ENCODE results near the gene SH3RF3.

The SH3RF3 gene

DNA sequence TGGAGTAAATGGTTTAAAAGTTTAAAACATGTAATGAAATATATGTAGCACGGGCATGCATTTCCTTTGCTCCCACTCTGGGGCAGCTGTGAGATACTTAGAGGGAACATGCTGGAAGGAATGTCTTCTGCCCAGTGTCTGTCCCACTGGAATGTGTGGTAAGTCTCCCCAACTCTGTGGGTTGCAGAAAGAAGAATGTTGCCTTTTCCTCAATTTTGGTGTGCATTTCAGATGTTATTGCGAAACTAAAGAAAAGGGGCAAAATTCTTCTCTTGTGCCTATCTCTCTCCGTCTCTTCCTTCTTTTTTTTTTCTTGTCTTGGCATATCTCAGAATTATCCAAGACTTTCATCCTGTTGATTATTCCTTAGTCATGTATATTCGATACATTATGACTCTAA is 201.1 kb downstream of the SH3RF3 start:
- no peak for DNase-seq (ENCODE audit: low read depth in 1 of 2, low spot score in 1 of 2)

DNA sequence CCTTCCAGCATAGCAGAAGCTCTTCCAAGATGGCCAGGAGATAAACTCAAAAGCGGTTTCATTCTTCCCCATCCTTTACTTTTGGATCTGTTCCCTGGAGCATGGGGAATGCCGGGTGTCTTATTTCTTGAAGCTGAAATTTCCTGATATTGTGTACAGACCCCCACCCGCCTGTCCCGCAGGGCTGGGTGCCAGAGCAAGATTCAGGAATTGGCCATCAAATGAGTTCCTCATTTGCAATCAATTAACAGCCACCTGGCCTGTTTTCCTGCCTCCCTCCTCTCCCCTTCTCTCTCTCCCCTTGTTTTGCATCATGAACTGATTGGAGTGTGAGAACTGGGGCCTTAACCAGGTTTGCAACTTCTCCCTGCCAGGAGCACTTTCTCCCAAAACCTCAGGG is 202.1 kb downstream of the SH3RF3 start:
- DNase-seq (ENCODE audit: low read depth in 1 of 2, low spot score in 1 of 2) = no peak

DNA sequence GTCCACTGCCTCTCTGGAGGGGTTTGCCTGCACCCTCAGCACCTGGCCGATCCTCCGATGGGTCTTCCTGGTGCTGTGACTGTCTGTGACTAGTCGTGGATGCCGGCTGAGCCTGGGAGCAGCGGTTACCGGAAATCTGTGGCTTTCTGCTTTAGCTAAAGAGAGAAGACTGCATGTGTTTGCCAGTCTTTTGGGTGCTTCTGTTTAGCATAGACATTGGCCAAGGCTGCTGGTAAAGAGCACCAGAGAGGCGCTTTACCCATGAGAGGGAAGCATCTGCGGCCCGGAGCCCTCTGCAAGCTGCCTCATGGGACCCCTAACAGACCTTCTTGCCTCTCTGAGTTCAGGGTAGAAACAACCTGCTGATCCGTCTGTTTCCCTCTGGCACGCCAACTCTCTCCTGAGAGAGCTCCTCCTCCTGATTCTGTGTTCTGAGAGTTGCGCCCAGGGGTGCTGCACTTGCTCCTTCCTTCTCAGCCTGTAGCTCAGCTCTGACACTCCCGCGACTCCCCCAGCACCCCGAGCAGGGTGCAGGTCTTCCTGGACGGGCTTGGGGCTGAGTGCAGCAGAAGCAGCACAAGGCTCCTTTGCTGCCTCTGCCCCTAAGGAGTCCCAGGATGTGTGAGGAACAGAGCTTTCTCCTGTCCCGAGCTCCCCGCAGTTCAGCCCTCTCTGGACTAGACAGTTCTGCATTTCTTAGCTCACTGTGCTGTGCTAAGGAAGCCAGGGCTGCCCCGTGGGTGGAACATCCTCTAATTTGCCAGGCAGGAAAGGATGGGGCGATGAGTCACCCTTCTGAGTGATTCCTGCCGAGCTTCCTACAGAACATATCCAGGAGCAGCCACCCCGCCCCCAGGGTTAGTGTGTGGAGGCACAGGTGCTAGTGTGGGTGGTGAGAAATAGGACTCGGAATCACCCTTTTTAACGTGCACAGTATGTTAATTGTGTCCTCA is 203.2 kb downstream of the SH3RF3 start:
- peak in 1 of 2 donors; percentile 21 for DNase-seq (ENCODE audit: low read depth in 1 of 2, low spot score in 1 of 2)

DNA sequence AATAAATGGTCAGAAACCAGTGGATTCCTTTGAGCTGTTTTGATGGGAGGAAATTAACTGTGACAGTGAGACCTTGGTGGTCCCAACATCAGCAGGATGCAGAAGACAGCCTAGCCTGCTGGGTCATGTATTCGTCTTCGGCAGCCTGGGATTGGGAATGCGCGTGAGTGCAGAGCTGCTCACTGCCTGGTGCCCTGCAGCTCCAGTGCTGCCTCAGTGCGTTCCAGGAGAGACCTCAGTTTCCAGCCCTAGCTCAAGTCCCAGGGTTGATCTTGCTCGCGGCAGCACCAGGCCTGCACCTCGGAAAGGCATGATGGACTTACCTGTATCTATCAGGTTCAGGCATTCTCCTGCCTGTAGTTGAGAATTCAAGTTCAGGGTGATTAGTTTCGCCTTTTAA is 203.9 kb downstream of the SH3RF3 start:
- no peak for DNase-seq (ENCODE audit: low read depth in 1 of 2, low spot score in 1 of 2)

DNA sequence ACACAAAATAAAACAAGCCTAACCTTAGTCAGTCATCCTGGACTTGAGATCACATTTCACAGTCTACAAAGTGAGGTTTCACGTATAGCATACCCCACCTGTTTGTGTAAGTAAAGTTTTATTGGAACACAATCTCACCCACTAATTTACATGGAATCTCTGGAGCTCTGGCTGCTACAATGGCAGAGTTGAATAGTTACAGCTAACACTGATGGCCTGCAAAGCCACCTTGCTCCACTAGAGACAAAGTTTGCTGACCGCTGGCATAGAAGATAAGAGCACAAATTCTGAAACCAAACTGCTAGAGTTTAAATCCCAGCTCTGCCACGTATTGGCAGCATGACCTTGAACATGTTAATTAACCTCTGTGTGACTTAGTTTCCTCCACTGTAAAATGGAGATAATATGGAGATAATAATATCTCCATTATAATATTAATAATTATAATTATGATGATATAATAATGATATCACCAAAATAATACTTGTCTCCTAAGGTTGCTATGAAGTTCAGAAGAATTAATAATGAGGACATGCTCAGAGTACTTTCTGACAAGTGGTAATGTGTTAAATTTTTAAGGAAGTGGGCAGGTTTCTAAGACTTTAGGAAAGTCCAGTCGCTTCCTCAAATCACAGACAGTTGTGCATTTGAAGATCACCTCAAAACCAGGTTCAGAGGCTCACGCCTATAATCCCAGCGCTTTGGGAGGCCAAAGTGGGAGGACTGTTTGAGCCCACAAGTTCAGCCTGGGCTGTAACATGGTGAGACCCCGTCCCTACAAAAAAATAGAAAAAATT is 204.6 kb downstream of the SH3RF3 start:
- DNase-seq (ENCODE audit: low read depth in 1 of 2, low spot score in 1 of 2) = no peak

DNA sequence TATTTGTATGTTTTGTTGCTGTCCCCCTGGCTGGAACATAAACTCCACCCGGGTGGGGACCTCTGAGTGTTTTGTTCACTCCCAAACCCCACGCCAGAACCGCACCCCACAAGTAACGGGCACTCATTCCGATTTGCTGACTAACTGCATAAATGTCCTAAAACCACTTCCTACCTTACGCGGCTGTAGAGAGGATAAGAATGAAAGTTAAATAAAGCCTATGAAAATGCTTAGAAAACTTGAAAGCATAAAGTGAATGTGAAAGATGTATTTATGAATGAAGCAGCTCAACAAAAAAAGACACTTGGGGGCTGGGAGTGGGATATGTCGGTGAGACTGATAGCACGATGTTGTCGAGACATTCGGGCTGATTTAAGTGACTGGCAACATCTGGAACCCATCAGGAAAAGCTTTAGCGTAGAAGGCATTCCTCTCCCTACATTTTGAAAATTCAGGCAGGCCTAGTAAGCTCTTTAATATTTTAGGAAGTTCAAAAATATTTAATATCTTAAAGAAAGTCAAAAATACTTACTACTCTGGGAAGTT is 206.7 kb downstream of the SH3RF3 start:
- no peak for DNase-seq (ENCODE audit: low read depth in 1 of 2, low spot score in 1 of 2)

DNA sequence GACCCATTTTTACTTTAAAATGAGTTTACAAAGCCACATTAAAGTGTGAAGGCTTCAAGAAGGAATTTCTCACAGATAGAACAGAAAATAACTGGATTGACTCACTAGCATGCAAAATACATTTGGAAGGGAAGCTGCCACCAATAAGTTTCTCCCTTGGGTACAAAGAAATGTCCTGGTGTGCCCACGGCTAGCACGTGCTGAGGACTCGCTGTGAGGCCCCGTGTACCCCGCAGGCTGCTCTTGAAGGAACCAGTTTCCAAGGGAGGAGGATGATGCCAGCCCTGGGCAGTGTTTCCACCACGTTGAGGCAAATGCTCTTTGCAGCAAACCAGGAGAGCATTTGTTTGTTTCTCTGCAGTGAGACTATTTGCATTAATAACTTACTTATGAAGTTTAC is 207.3 kb downstream of the SH3RF3 start:
- DNase-seq (ENCODE audit: low read depth in 1 of 2, low spot score in 1 of 2) = no peak

DNA sequence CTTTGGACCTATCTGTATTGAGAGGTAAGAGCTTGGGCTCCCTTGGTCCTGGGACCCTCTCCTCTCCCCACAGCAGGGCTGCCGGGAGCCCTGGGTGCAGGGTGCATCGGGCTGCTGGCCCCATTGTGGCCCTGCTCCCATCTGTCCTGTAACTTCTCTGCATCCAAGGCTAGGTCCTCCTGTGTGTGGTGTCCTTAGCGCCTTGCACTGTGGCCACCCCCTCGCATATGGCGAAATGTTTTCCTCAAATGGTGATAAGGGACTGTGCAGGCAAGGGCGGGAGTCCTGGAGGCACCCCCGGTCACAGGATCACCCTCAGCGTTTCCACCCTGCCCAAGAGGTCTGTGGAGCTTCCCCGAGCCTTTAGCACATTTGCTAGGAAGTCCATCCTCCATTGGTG is 208.2 kb downstream of the SH3RF3 start:
- DNase-seq (ENCODE audit: low read depth in 1 of 2, low spot score in 1 of 2) = no peak

DNA sequence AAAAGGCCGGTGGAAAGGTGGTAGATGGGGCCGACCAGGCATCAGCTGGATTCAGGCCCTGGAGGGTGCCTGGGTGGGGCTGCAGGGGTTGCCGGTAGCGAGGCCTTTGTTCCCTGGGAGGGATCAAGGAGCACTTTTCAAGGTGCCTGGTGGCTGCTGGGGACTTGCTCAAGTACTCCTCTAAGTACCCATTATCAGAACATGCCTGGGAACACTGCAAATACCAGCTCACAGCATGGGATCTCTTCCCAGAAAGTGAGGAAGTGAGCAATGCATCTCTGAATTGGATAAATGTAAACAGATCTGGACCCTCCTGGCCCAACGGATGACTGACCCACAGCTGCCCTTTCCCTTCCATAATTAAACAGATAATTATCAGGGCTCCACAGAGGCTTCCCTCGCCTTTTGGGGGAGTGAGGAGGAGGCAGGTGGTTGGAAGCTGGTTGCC is 210.5 kb downstream of the SH3RF3 start:
- no peak for DNase-seq (ENCODE audit: low read depth in 1 of 2, low spot score in 1 of 2)

DNA sequence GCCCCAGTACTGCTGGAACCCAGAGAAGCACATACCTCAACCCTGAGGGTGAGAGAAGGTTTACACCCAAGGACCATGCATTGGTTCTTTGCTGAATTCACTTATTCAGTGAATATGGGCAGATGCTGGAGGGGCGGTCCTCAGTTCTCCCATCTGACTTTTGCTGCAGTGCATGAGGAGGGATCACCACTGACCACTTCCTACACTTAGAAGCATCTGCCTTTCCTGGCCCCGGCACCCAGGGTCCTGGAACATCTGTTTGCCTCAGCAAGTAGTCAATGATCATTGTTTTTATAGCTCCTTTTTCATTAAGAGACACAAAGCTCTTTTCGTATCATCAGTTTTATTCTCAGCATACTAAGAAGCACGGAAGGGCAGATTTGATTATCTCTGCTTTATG is 211.4 kb downstream of the SH3RF3 start:
- no peak for DNase-seq (ENCODE audit: low read depth in 1 of 2, low spot score in 1 of 2)

DNA sequence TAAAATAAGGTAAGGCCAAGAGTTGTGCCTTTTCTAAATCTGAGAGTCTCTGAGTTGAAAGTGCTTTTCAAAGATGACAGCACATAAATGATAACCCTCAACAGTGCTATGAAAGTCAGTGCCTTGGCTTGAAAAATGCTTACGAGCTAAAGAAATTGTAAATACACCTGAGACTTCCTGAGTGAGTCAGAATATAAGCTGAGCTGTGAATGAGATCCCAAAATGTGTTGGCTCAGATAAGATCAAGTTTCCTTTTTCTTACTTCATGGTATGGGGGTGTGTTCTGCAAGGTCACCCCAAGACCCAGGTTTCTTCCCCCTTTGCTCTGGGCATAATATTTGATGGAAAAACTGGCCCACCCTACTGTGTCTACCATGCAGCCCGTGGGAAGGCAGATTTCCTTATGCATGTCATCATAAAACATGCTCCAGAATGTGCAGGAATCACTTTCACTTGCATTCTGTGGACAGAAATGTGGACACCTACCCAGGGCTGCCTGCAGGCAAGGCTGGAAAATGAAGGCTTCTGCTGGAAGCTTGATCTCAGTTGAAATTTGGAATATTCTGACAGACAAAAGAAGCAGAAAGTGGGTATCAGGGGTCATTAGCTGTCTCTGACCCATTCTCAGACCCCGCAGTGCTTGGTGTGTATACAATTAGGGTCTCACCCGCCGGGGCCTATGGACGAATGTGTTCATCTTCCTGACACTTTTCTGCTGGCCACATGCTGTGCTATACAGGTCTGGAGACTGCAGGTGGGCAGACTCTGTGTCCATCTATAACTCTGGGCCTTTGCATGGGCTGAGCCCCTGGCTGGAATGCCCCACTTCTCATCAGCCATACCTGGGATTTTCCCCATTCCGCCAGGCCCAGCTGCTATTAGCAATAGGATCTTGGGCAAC is 212.6 kb downstream of the SH3RF3 start:
- no peak for DNase-seq (ENCODE audit: low read depth in 1 of 2, low spot score in 1 of 2)

DNA sequence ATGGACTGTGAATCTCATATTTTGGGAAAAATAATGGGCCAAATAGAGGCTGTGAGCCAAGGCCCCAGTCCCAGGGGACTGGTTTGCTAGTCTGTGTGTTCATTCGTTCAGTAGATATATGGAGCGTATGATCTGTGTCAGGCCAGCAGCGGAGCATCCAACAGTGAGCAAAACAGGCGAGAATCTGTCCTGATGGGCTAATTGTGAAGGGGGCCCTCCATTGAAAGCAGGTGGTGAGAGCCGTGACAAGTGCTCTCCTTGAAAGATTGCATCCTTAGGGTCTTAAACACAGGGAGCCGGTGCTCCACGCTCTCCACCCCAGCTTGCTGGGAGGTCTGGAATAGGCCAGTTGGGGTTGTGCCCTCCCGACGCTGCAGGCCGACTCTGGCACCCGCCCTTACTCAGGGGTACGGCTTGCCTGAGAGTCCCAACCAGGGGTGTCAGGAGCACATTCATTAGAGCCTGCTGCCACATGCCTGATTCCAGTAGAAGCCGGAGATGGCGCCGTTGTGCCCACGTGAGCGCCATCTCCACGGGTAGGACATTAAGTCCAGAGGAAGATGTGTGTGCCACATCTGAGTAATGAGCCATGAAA is 213.3 kb downstream of the SH3RF3 start:
- no peak for DNase-seq (ENCODE audit: low read depth in 1 of 2, low spot score in 1 of 2)

DNA sequence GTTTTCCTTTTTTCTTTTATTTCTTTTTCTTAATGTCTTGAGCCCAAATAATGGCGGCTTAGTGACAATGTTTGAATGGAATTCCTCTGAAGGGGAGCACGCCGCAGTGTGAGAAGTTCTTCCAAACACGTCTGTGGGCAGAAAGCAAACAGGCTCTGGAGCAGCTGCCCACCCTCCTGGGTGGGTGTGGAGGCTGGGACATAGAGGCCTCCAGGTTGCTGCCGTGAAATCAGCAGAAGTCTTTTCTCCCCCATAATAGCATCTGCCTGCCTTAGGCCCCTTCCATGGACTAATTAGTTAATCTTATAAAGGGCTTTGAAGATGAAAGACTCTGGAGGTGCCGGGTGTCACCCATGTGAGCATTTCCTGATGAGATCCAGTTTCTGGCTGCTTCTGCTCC is 213.9 kb downstream of the SH3RF3 start:
- no peak for DNase-seq (ENCODE audit: low read depth in 1 of 2, low spot score in 1 of 2)

DNA sequence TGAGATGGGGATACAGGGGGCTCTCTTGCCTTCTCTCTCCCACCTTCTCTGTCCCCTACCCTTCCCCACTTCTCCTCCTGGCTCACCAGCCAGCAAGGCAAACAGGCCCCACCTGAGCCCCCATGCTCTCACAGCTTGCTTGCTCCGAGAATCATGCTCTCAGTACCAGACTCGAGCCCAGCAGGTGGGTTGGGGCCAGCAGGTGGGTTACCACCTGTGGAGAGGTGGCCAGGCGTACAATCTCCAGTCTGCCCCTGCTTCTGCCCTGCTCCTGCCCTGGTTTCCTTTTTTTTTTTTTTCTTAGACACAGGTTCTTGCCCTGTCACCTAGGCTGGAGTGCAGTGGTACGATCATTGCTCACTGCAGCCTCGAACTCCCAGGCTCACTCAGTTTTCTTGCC is 214.5 kb downstream of the SH3RF3 start:
- DNase-seq (ENCODE audit: low read depth in 1 of 2, low spot score in 1 of 2) = no peak

DNA sequence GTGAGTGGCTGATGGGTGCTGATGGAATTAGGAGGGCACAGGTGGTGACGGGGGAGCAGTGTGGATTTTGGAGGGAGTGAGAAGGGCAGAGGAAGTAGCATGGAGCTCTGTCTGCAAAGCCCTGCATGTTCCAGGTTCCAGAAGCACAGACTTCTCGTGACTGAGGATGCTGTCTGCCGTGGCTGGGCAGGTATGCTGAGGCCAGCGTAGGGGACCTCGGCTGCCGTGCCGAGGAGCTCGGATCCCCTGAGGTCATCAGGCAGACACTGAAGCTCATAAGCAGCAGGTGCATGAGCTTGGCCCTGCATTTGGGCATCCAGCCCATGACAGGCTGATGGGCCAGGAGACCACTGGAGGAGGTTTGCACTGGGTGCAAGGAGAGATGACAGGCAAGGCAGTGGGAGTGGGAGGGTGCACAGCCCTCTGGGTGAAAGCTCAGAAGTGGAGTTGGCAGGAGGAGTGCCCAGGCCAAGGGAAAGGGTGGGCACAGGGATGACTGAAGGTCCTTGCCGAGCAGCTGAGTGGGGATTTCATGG is 215.3 kb downstream of the SH3RF3 start:
- DNase-seq (ENCODE audit: low read depth in 1 of 2, low spot score in 1 of 2) = no peak

DNA sequence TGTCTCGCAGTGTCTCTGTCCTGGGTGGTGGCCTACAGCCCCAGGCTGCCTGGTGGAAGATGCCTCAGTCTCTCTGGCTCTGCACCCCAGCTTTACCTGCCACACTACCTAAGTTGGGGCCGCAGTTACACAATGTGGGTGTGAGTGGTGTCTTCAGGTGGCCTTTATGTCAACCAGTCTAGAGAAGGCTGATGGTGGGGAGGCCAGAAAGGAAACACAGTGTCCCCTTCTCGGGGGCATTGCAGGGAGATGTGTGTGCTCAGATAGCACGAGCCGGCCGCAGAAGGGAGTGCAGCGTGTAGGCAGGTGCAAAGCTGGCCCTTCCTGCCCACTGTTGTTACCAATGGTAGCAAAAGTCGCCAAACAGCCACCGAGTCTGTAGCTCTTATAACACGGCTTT is 216.1 kb downstream of the SH3RF3 start:
- DNase-seq (ENCODE audit: low read depth in 1 of 2, low spot score in 1 of 2) = no peak

DNA sequence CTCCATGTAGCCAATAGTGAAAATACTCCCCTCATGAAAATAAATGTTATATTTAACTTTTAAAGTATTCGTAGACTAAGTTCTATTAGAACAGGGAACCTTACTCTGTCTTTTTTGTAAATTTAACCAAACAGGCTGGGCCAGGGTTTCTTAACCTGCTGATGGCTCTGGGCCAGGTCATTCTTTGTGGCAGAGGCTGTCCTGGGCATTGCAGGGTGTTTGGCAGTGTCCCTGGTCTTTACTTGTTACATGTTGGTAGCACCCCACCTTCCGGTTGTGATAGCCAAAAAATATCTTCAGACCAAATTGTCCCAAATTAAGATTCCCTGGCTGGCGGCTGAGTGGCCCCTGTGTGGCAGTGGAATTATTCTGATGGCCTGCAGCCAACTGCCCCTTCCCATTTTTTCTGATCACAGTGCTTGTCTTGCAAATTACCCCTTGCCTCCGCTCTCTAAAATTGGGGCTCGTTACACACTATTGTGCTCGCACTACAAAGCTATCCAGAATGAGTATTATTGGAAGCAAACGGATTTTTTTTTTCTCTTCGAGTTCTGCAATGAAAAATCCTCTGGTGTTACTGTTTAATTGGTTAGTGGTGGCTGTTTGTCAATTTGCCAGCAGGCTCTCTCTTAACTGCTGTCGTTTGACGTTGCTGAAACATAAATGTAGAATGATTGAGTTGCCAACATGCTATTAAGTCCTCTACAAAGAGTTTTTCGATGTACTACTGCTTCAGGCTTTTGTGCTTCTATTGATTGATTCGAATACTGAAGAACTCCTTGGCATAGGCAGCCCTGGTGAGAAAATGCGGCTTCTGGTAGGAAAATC is 216.9 kb downstream of the SH3RF3 start:
- no peak for DNase-seq (ENCODE audit: low read depth in 1 of 2, low spot score in 1 of 2)

DNA sequence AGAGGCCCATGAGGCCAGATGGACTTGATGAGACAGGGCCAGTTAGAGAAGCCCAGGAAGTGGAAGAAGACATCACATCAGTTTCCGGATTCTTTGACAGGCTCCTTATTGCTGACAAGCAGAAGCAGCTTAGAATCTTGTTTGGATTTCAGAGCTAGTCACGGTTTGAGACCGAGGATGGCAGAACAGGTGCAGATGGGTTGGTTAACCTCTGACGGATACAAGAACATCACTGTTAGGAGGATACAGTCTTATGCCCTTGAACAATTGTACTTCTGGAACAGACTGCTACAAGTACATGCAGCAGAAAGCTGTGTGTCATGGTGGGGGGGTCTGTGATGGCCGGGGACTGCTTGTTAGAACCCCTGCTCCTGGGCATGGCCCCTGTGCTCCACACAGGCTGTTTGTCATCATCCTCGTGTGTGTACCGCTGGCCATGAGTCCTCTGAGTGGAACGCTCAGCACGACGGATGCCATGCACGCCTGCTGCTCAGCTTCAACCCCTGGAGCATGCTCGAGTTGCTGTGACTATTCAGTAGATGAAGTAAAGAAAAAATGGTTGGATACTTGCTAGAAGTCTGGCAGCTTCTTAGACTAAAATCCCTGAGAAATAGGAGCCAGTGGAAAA is 217.7 kb downstream of the SH3RF3 start:
- DNase-seq (ENCODE audit: low read depth in 1 of 2, low spot score in 1 of 2) = no peak

DNA sequence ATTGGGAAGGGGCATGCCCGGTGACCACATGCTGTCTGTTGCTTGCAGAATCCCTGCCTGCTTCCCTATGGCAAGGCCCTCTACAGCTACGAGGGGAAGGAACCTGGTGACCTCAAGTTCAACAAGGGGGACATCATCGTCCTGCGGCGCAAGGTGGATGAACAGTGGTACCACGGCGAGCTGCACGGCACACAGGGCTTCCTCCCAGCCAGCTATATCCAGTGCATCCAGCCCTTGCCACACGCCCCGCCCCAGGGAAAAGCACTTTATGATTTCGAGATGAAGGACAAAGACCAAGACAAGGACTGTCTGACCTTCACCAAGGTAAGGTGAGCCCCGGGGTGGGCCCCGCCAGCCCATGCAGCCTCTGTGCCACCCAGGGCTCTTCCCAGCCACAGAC is 218.6 kb downstream of the SH3RF3 start:
- no peak for DNase-seq (ENCODE audit: low read depth in 1 of 2, low spot score in 1 of 2)

All from activated CD4-positive, alpha-beta T cell treated with anti-CD3 and anti-CD28 coated beads, Interleukin-2, amount 50 U/mL, for 24 hours (primary cell).